HS-5 (cell line): ENCODE results near the gene NR3C2.
"Not testable (repeated sequence)": the region's sequence is repeated elsewhere in the genome, so short reads cannot be mapped to it uniquely, and the experiment has no call there.

Source experiments
- DNase-seq: peaks from one replicate; pipeline ENCODE4 v3.0.0-alpha.2; 2012; ENCODE audit warnings: low read depth

The NR3C2 gene

GRCh38 chr4:148166132-148166591 is 276.1 kb downstream of the NR3C2 start:
- peak; percentile 1 for DNase-seq

GRCh38 chr4:148164557-148164956 is 277.7 kb downstream of the NR3C2 start:
- no peak for DNase-seq

GRCh38 chr4:148162991-148163390 is 279.2 kb downstream of the NR3C2 start:
- no peak for DNase-seq

- no peak for DNase-seq
Observed at GRCh38 chr4:148162519-148162918, 279.7 kb downstream of the NR3C2 start.

- DNase-seq: no peak
Observed at GRCh38 chr4:148161601-148162000, 280.6 kb downstream of the NR3C2 start.

- no peak for DNase-seq
Observed at GRCh38 chr4:148159793-148160192, 282.4 kb downstream of the NR3C2 start.

- DNase-seq: no peak
Observed at GRCh38 chr4:148154769-148155168, 287.4 kb downstream of the NR3C2 start.

GRCh38 chr4:148152868-148153625 is 289.2 kb downstream of the NR3C2 start:
- DNase-seq: no peak

GRCh38 chr4:148151806-148152205 is 290.4 kb downstream of the NR3C2 start:
- no peak for DNase-seq

GRCh38 chr4:148145475-148145874 is 296.7 kb downstream of the NR3C2 start:
- no peak for DNase-seq

- DNase-seq: no peak
Observed at GRCh38 chr4:148143174-148143573, 299.0 kb downstream of the NR3C2 start.

GRCh38 chr4:148141501-148141900 is 300.7 kb downstream of the NR3C2 start:
- DNase-seq: no peak

GRCh38 chr4:148126825-148127224 is 315.4 kb downstream of the NR3C2 start:
- no peak for DNase-seq

GRCh38 chr4:148124512-148124911 is 317.7 kb downstream of the NR3C2 start:
- no peak for DNase-seq

- DNase-seq: not testable (repeated sequence)
Observed at GRCh38 chr4:148123161-148123560, 319.1 kb downstream of the NR3C2 start.

- DNase-seq: no peak
Observed at GRCh38 chr4:148120216-148120615, 322.0 kb downstream of the NR3C2 start.

GRCh38 chr4:148118633-148119032 is 323.6 kb downstream of the NR3C2 start:
- DNase-seq: no peak

- DNase-seq: no peak
Observed at GRCh38 chr4:148118179-148118578, 324.0 kb downstream of the NR3C2 start.

GRCh38 chr4:148116969-148117368 is 325.2 kb downstream of the NR3C2 start:
- no peak for DNase-seq

GRCh38 chr4:148116264-148116663 is 325.9 kb downstream of the NR3C2 start:
- peak; percentile 8 for DNase-seq

GRCh38 chr4:148114436-148114835 is 327.8 kb downstream of the NR3C2 start:
- DNase-seq: no peak

GRCh38 chr4:148112231-148112982 is 329.8 kb downstream of the NR3C2 start:
- DNase-seq: peak; percentile 3

- no peak for DNase-seq
Observed at GRCh38 chr4:148110169-148110568, 332.0 kb downstream of the NR3C2 start.
